Activated T-cell treated with anti-CD3 and anti-CD28 coated beads, Interleukin-2, amount 50 U/mL, for 4 hours (primary cell): ENCODE data around the gene GATA2. TPM values are rescaled to one million over a fixed set of nuclear protein-coding genes. Genes with fewer than 3 reads are reported as not detected.

Experiments used
- ATAC-seq, 2 donors: fragments of 200-7000 bp; cut with Tn5 transposase; one replicate each; pipeline ENCODE4 v1.10.0; 2021
- DNase-seq: peaks from one replicate; pipeline ENCODE4 v3.0.0-alpha.2; 2020
- H3K27me3 Mint-ChIP-seq: one replicate; pipeline ENCODE4 v1.8.0; 2021; ENCODE audit warnings: low read depth, mixed read lengths
- H3K36me3 Mint-ChIP-seq: one replicate; pipeline ENCODE4 v1.8.0; 2022; ENCODE audit warnings: mixed read lengths; ENCODE audit not compliant: insufficient read depth
- H3K4me1 Mint-ChIP-seq: one replicate; pipeline ENCODE4 v1.8.0; 2021; ENCODE audit warnings: low read depth, mixed read lengths
- H3K4me3 Mint-ChIP-seq: one replicate; pipeline ENCODE4 v1.8.0; 2021; ENCODE audit warnings: mild to moderate bottlenecking, moderate library complexity, mixed read lengths
- H3K9me3 Mint-ChIP-seq: one replicate; pipeline ENCODE4 v1.8.0; 2021; ENCODE audit warnings: mixed read lengths
- total RNA-seq, 3 donors: library from RNA; stranded (reverse); gene quantifications; one replicate each; pipeline ENCODE4 v1.2.1, GENCODE V29; 2021

GATA2 gene
- total RNA-seq, 3 donors from 2014 or later = 2.3 to 13.7 (median 12.2) TPM

GRCh38 chr3:128480278-128480677 lies 12.7 kb downstream of the GATA2 start:
- Mint-ChIP-seq H3K9me3 (no peaks in the 10 kb centered on the region), H3K27me3 (peaks cover 63% of the 10 kb centered on the region)

GRCh38 chr3:128479558-128480086 lies 13.4 kb downstream of the GATA2 start:
- H3K9me3 Mint-ChIP-seq = no peaks in the 10 kb centered on the region
- no peak for DNase-seq
- no peak for ATAC-seq
- H3K27me3 Mint-ChIP-seq = peaks cover 58% of the 10 kb centered on the region
- H3K4me3 Mint-ChIP-seq = no peak overlapping the region
- H3K36me3 Mint-ChIP-seq = no peaks in the 10 kb centered on the region
- H3K4me1 Mint-ChIP-seq = peaks cover 14% of the 10 kb centered on the region

More at GRCh38 chr3:128480278-128480677, 12.7 kb downstream of the GATA2 start:
- ATAC-seq (no peak), DNase-seq (no peak)
- H3K4me1 Mint-ChIP-seq = peaks cover 14% of the 10 kb centered on the region
- no peaks in the 10 kb centered on the region for H3K36me3 Mint-ChIP-seq
- H3K4me3 Mint-ChIP-seq = no peak overlapping the region

- H3K36me3 Mint-ChIP-seq = no peaks in the 10 kb centered on the region
Measured at GRCh38 chr3:128478576-128479506, 14.2 kb downstream of the GATA2 start.

GRCh38 chr3:128476659-128477058 lies 16.3 kb downstream of the GATA2 start:
- no peak overlapping the region for H3K4me3 Mint-ChIP-seq
- H3K4me1 Mint-ChIP-seq = no peaks in the 10 kb centered on the region
- ATAC-seq (no peak), DNase-seq (no peak)
- no peaks in the 10 kb centered on the region for H3K9me3 Mint-ChIP-seq
- peaks cover 42% of the 10 kb centered on the region for H3K27me3 Mint-ChIP-seq
- no peaks in the 10 kb centered on the region for H3K36me3 Mint-ChIP-seq

More at GRCh38 chr3:128478576-128479506, 14.2 kb downstream of the GATA2 start:
- DNase-seq (no peak), ATAC-seq (no peak)
- peaks cover 13% of the 10 kb centered on the region for H3K4me1 Mint-ChIP-seq
- peaks cover 55% of the 10 kb centered on the region for H3K27me3 Mint-ChIP-seq
- no peaks in the 10 kb centered on the region for H3K9me3 Mint-ChIP-seq
- no peak overlapping the region for H3K4me3 Mint-ChIP-seq

GRCh38 chr3:128475355-128475754 lies 17.6 kb downstream of the GATA2 start:
- no peaks in the 10 kb centered on the region for H3K4me1 Mint-ChIP-seq
- no peak for DNase-seq
- peaks cover 35% of the 10 kb centered on the region for H3K27me3 Mint-ChIP-seq
- H3K4me3 Mint-ChIP-seq = no peak overlapping the region
- no peak for ATAC-seq
- no peaks in the 10 kb centered on the region for H3K9me3 Mint-ChIP-seq
- H3K36me3 Mint-ChIP-seq = no peaks in the 10 kb centered on the region

- Mint-ChIP-seq H3K4me3 (no peak overlapping the region), H3K9me3 (no peaks in the 10 kb centered on the region), H3K4me1 (no peaks in the 10 kb centered on the region)
Measured at GRCh38 chr3:128473737-128474136, 19.3 kb downstream of the GATA2 start.

GRCh38 chr3:128473180-128473519 lies 19.9 kb downstream of the GATA2 start:
- Mint-ChIP-seq H3K36me3 (no peaks in the 10 kb centered on the region), H3K4me3 (no peak overlapping the region), H3K9me3 (no peaks in the 10 kb centered on the region), H3K4me1 (no peaks in the 10 kb centered on the region), H3K27me3 (peaks cover 20% of the 10 kb centered on the region)
- ATAC-seq (no peak), DNase-seq (no peak)

More at GRCh38 chr3:128473737-128474136, 19.3 kb downstream of the GATA2 start:
- DNase-seq = no peak
- Mint-ChIP-seq H3K36me3 (no peaks in the 10 kb centered on the region), H3K27me3 (peaks cover 25% of the 10 kb centered on the region)
- ATAC-seq = no peak

- Mint-ChIP-seq H3K9me3 (no peaks in the 10 kb centered on the region), H3K4me1 (no peaks in the 10 kb centered on the region), H3K4me3 (no peak overlapping the region), H3K27me3 (peaks cover 14% of the 10 kb centered on the region), H3K36me3 (no peaks in the 10 kb centered on the region)
- ATAC-seq (no peak), DNase-seq (no peak)
Measured at GRCh38 chr3:128472449-128473179, 20.4 kb downstream of the GATA2 start.

GRCh38 chr3:128471720-128472119 lies 21.3 kb downstream of the GATA2 start:
- no peaks in the 10 kb centered on the region for H3K9me3 Mint-ChIP-seq
- peaks cover 7% of the 10 kb centered on the region for H3K4me1 Mint-ChIP-seq
- H3K4me3 Mint-ChIP-seq = no peak overlapping the region
- no peaks in the 10 kb centered on the region for H3K36me3 Mint-ChIP-seq
- no peak for DNase-seq
- ATAC-seq = no peak
- H3K27me3 Mint-ChIP-seq = peaks cover 19% of the 10 kb centered on the region

GRCh38 chr3:128471110-128471509 lies 21.9 kb downstream of the GATA2 start:
- Mint-ChIP-seq H3K36me3 (no peaks in the 10 kb centered on the region), H3K27me3 (peaks cover 23% of the 10 kb centered on the region), H3K9me3 (no peaks in the 10 kb centered on the region), H3K4me1 (peaks cover 7% of the 10 kb centered on the region), H3K4me3 (no peak overlapping the region)
- no peak for ATAC-seq
- DNase-seq = no peak

- ATAC-seq = no peak
- no peaks in the 10 kb centered on the region for H3K9me3 Mint-ChIP-seq
- peaks cover 7% of the 10 kb centered on the region for H3K4me1 Mint-ChIP-seq
- H3K36me3 Mint-ChIP-seq = no peaks in the 10 kb centered on the region
- no peak for DNase-seq
- peaks cover 29% of the 10 kb centered on the region for H3K27me3 Mint-ChIP-seq
- no peak overlapping the region for H3K4me3 Mint-ChIP-seq
Measured at GRCh38 chr3:128470134-128470899, 22.7 kb downstream of the GATA2 start.

GRCh38 chr3:128469556-128469955 lies 23.4 kb downstream of the GATA2 start:
- no peaks in the 10 kb centered on the region for H3K9me3 Mint-ChIP-seq
- no peak for DNase-seq
- H3K4me3 Mint-ChIP-seq = no peak overlapping the region
- no peaks in the 10 kb centered on the region for H3K36me3 Mint-ChIP-seq
- no peak for ATAC-seq
- peaks cover 32% of the 10 kb centered on the region for H3K27me3 Mint-ChIP-seq
- peaks cover 7% of the 10 kb centered on the region for H3K4me1 Mint-ChIP-seq

GRCh38 chr3:128468791-128469527 lies 24.0 kb downstream of the GATA2 start:
- ATAC-seq (no peak), DNase-seq (no peak)
- no peaks in the 10 kb centered on the region for H3K36me3 Mint-ChIP-seq
- H3K9me3 Mint-ChIP-seq = no peaks in the 10 kb centered on the region
- no peak overlapping the region for H3K4me3 Mint-ChIP-seq
- H3K27me3 Mint-ChIP-seq = peaks cover 30% of the 10 kb centered on the region
- H3K4me1 Mint-ChIP-seq = peaks cover 7% of the 10 kb centered on the region
